Neuronal stem cell (in vitro differentiated cells): ENCODE results near the gene TXNDC16.
A peak's percentile ranks its signal among the peaks of the same experiment; 100 is the strongest.

Experiments
- DNase-seq: peaks from one replicate; pipeline ENCODE4 v3.0.0-alpha.2; 2013; ENCODE audit warnings: low spot score
- H2AFZ ChIP-seq: one replicate; pipeline ENCODE4 v1.6.1; 2013; ENCODE audit warnings: mild to moderate bottlenecking, low read length, inconsistent platforms
- H2AK5ac ChIP-seq: 2 replicates; pipeline ENCODE4 v1.6.1; 2013; ENCODE audit warnings: low read depth, mild to moderate bottlenecking, inconsistent platforms, low read length, moderate library complexity, mixed read lengths
- H2BK120ac ChIP-seq: 2 replicates; pipeline ENCODE4 v1.6.1; 2013; ENCODE audit warnings: low read depth, mild to moderate bottlenecking, inconsistent platforms, low read length, moderate library complexity, mixed read lengths
- H2BK12ac ChIP-seq: one replicate; pipeline ENCODE4 v1.6.1; 2013; ENCODE audit warnings: low read length, inconsistent platforms
- H2BK15ac ChIP-seq: 2 replicates; pipeline ENCODE4 v1.6.1; 2013; ENCODE audit warnings: mild to moderate bottlenecking, low read length, inconsistent platforms, mixed read lengths
- H2BK5ac ChIP-seq: one replicate; pipeline ENCODE4 v1.6.1; 2013; ENCODE audit warnings: inconsistent platforms, mild to moderate bottlenecking, low read length, moderate library complexity
- H3K14ac ChIP-seq: one replicate; pipeline ENCODE4 v1.6.1; 2013; ENCODE audit warnings: low read length, inconsistent platforms
- H3K18ac ChIP-seq: 2 replicates; pipeline ENCODE4 v1.6.1; 2013; ENCODE audit warnings: low read length, inconsistent platforms
- H3K23ac ChIP-seq: 2 replicates; pipeline ENCODE4 v1.6.1; 2013; ENCODE audit warnings: low read depth, mild to moderate bottlenecking, mixed read lengths, low read length, inconsistent platforms; ENCODE audit not compliant: poor library complexity
- H3K27ac ChIP-seq: replicated peaks from 3 replicates; pipeline ENCODE4 v1.5.1; 2013; ENCODE audit warnings: low read length, inconsistent platforms
- H3K27me3 ChIP-seq, 3 experiments: 2 replicates each; pipeline ENCODE4 v1.6.1; 2013; ENCODE audit warnings: low read length in 3 of 3, mild to moderate bottlenecking in 2 of 3, inconsistent platforms in 1 of 3, low read depth in 1 of 3, mixed read lengths in 1 of 3, moderate library complexity in 1 of 3; ENCODE audit not compliant: control insufficient read depth in 3 of 3, insufficient read depth in 3 of 3
- H3K36me3 ChIP-seq, 2 donors: replicated peaks in 1 of 2; 2 replicates each; pipeline ENCODE4 v1.6.1; 2013; ENCODE audit warnings: low read length in 2 of 2; ENCODE audit not compliant: control insufficient read depth in 2 of 2, insufficient read depth in 2 of 2
- H3K4ac ChIP-seq: 2 replicates; pipeline ENCODE4 v1.6.1; 2013; ENCODE audit warnings: inconsistent platforms, mild to moderate bottlenecking, low read length, moderate library complexity
- H3K4me1 ChIP-seq, 2 donors: 1 replicate in 1 of 2; 2 replicates in 1 of 2; pipeline ENCODE4 v1.6.1; 2013; ENCODE audit warnings: low read length in 2 of 2, low read depth in 1 of 2; ENCODE audit not compliant: control insufficient read depth in 2 of 2, insufficient read depth in 1 of 2
- H3K4me2 ChIP-seq: one replicate; pipeline ENCODE4 v1.6.1; 2013; ENCODE audit warnings: mild to moderate bottlenecking, low read length, inconsistent platforms; ENCODE audit not compliant: insufficient read depth, poor library complexity, severe bottlenecking
- H3K4me3 ChIP-seq, 2 donors: 2 replicates each; pipeline ENCODE4 v1.5.1; 2013; ENCODE audit warnings: low read length in 2 of 2, mild to moderate bottlenecking in 2 of 2, inconsistent platforms in 1 of 2, moderate library complexity in 1 of 2
- H3K79me1 ChIP-seq: one replicate; pipeline ENCODE4 v1.6.1; 2013; ENCODE audit warnings: low read depth, mild to moderate bottlenecking, inconsistent platforms, low read length, moderate library complexity
- H3K9ac ChIP-seq: one replicate; pipeline ENCODE4 v1.6.1; 2013; ENCODE audit warnings: mild to moderate bottlenecking, low read depth, low read length, inconsistent platforms; ENCODE audit not compliant: poor library complexity
- H3K9me3 ChIP-seq, 2 donors: replicated peaks in 1 of 2; 2 replicates each; pipeline versions ENCODE3 to v1.6.1; 2013; ENCODE audit warnings: low read length in 2 of 2, mild to moderate bottlenecking in 2 of 2, inconsistent platforms in 1 of 2, low read depth in 1 of 2, mixed read lengths in 1 of 2, moderate library complexity in 1 of 2; ENCODE audit not compliant: control insufficient read depth in 2 of 2, insufficient read depth in 1 of 2
- H4K8ac ChIP-seq: one replicate; pipeline ENCODE4 v1.6.1; 2013; ENCODE audit warnings: low read depth, mild to moderate bottlenecking, inconsistent platforms, low read length, moderate library complexity
- H4K91ac ChIP-seq: one replicate; pipeline ENCODE4 v1.6.1; 2013; ENCODE audit warnings: low read length, low read depth, mild to moderate bottlenecking, inconsistent platforms; ENCODE audit not compliant: poor library complexity
- WGBS, 2 donors: extraction: QIAGEN DNeasy Blood & Tissue Kit; methylation state at CpG; one replicate each; pipeline ENCODE4 v1.1.7; 2013; ENCODE audit warnings: missing lambda C conversion rate in 2 of 2, mixed read lengths in 1 of 2; ENCODE audit not compliant: insufficient read length in 2 of 2, insufficient replicate concordance in 1 of 2; ENCODE audit errors: extremely low coverage in 2 of 2; 5-methylcytosine and 5-hydroxymethylcytosine counted together

Gene TXNDC16

GRCh38 chr14:52550661-52551060 is 1.6 kb downstream of the TXNDC16 start:
- Histone ChIP-seq H3K4me3 (peak overlapping the region in 1 of 2 donors; percentile 64), H2BK15ac (no peak overlapping the region), H3K27ac (no peak overlapping the region), H3K14ac (no peak overlapping the region), H3K4ac (no peak overlapping the region), H4K8ac (no peak overlapping the region), H3K9ac (no peak overlapping the region), H2AK5ac (no peak overlapping the region), H2BK12ac (no peak overlapping the region), H3K36me3 (no peaks in the 10 kb centered on the region), H3K18ac (no peak overlapping the region), H3K4me2 (no peak overlapping the region), H3K27me3 (no peaks in the 10 kb centered on the region), H2BK120ac (no peak overlapping the region), H2BK5ac (no peak overlapping the region), H4K91ac (no peak overlapping the region), H3K9me3 (no peaks in the 10 kb centered on the region), H3K4me1 (peaks cover 5 to 7% of the 10 kb centered on the region in 2 donors), H2AFZ (peak overlapping the region; percentile 94), H3K23ac (no peak overlapping the region), H3K79me1 (peaks cover 5% of the 10 kb centered on the region)
- WGBS, 2 donors, result no CpG with 5 or more reads among the region's 3 CpGs
- no peak for DNase-seq

- Histone ChIP-seq H4K91ac (no peak overlapping the region), H4K8ac (no peak overlapping the region), H3K9me3 (no peaks in the 10 kb centered on the region), H3K9ac (no peak overlapping the region), H3K4me2 (no peak overlapping the region), H2BK5ac (no peak overlapping the region), H3K4ac (no peak overlapping the region), H2BK120ac (no peak overlapping the region), H2BK15ac (no peak overlapping the region), H2BK12ac (no peak overlapping the region), H3K27ac (no peak overlapping the region), H3K27me3 (no peaks in the 10 kb centered on the region), H3K4me1 (peaks cover 3 to 5% of the 10 kb centered on the region in 2 donors), H3K18ac (no peak overlapping the region), H3K36me3 (no peaks in the 10 kb centered on the region), H3K4me3 (no peak overlapping the region), H3K14ac (no peak overlapping the region), H3K23ac (no peak overlapping the region), H3K79me1 (no peaks in the 10 kb centered on the region), H2AK5ac (no peak overlapping the region), H2AFZ (no peak overlapping the region)
- WGBS, 2 donors, result no CpG with 5 or more reads among the region's 3 CpGs
- no peak for DNase-seq
Measured at GRCh38 chr14:52547526-52547925, 4.8 kb downstream of the TXNDC16 start.

- no peaks in the 10 kb centered on the region for H3K27me3 ChIP-seq
- H3K4ac ChIP-seq, result no peak overlapping the region
- no peak overlapping the region for H3K14ac ChIP-seq
- H3K27ac ChIP-seq, result no peak overlapping the region
- H3K18ac ChIP-seq, result no peak overlapping the region
- no peaks in the 10 kb centered on the region for H3K9me3 ChIP-seq
- no peak overlapping the region for H3K9ac ChIP-seq
- no CpG with 5 or more reads among the region's 2 CpGs for WGBS, 2 donors
- no peak overlapping the region for H2BK120ac ChIP-seq
- H3K4me1 ChIP-seq, result peaks cover 3 to 5% of the 10 kb centered on the region in 2 donors
- H2BK5ac ChIP-seq, result no peak overlapping the region
- H4K91ac ChIP-seq, result no peak overlapping the region
- no peak overlapping the region for H2AFZ ChIP-seq
- no peaks in the 10 kb centered on the region for H3K79me1 ChIP-seq
- no peak for DNase-seq
- no peak overlapping the region for H4K8ac ChIP-seq
- H3K36me3 ChIP-seq, result no peaks in the 10 kb centered on the region
- no peak overlapping the region for H3K4me2 ChIP-seq
- H2AK5ac ChIP-seq, result no peak overlapping the region
- H2BK12ac ChIP-seq, result no peak overlapping the region
- no peak overlapping the region for H3K4me3 ChIP-seq
- no peak overlapping the region for H3K23ac ChIP-seq
- H2BK15ac ChIP-seq, result no peak overlapping the region
Measured at GRCh38 chr14:52547027-52547426, 5.3 kb downstream of the TXNDC16 start.

GRCh38 chr14:52546318-52546670 is 6.0 kb downstream of the TXNDC16 start:
- H3K27ac ChIP-seq, result no peak overlapping the region
- H4K8ac ChIP-seq, result no peak overlapping the region
- no peak overlapping the region for H3K4ac ChIP-seq
- H3K9me3 ChIP-seq, result no peaks in the 10 kb centered on the region
- H3K4me3 ChIP-seq, result no peak overlapping the region
- peaks cover 3 to 5% of the 10 kb centered on the region in 2 donors for H3K4me1 ChIP-seq
- no peak overlapping the region for H4K91ac ChIP-seq
- no peaks in the 10 kb centered on the region for H3K36me3 ChIP-seq
- H3K4me2 ChIP-seq, result no peak overlapping the region
- H2BK15ac ChIP-seq, result no peak overlapping the region
- no peak overlapping the region for H3K18ac ChIP-seq
- no CpG with 5 or more reads among the region's 4 CpGs for WGBS, 2 donors
- no peak overlapping the region for H2BK120ac ChIP-seq
- no peak overlapping the region for H2AK5ac ChIP-seq
- no peak overlapping the region for H3K9ac ChIP-seq
- no peak overlapping the region for H2BK5ac ChIP-seq
- H3K79me1 ChIP-seq, result no peaks in the 10 kb centered on the region
- H3K23ac ChIP-seq, result no peak overlapping the region
- no peak overlapping the region for H3K14ac ChIP-seq
- no peak overlapping the region for H2BK12ac ChIP-seq
- no peak overlapping the region for H2AFZ ChIP-seq
- DNase-seq, result no peak
- H3K27me3 ChIP-seq, result no peaks in the 10 kb centered on the region
